Left renal pelvis (tissue), 4 donors: Measurements from ENCODE around the gene KASH5. TPM values are rescaled to one million over a fixed set of nuclear protein-coding genes. Genes with fewer than 3 reads are reported as not detected.
"Not testable (repeated sequence)": the region's sequence is repeated elsewhere in the genome, so short reads cannot be mapped to it uniquely, and the experiment has no call there.

Source experiments
- DNase-seq, 4 donors: peaks; one replicate each; pipeline ENCODE4 v3.0.0-alpha.2; 2013; ENCODE audit warnings: low read depth in 4 of 4, low spot score in 3 of 4
- polyA plus RNA-seq, 4 donors: library from polyadenylated mRNA; unstranded; fragments of 120-200 nt; gene quantifications; one replicate each; pipeline ENCODE4 v1.2.1, GENCODE V29; 2013; ENCODE audit not compliant: insufficient read length in 4 of 4

The KASH5 gene
- polyA plus RNA-seq, 4 donors: 0.32 TPM; not detected in 3

DNA sequence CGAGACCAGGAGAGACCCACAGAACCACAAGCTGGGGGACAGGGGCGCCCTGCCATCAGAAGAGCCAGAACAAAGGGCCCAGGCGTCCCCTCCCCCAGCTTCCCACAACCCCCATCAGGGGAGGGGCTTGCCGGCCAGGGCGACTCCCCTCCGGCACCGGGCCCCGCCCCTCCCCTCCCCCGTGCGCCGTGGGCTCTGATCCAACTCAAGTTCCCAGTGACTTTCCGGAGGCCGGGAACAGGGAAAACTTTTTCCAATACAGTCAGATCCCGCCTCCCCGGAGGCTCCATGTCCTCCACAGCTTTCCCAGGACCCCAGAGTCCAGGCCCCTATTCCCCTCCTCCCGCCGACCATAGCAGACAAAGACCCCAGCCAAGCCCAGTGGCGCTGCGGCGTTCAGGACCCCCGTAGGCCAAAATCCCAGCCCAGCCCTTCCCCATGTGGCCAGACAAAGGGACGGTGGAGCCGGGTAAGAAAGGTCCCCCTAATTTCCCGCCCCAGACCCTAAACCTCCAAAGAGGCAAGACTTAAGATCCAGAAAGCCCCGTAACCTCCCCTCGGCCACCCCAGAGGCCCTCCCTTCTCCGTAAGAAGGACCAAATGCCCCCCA is 26.5 kb upstream of the KASH5 start:
- peak; percentile 85 to 88 (median 86) for DNase-seq

DNA sequence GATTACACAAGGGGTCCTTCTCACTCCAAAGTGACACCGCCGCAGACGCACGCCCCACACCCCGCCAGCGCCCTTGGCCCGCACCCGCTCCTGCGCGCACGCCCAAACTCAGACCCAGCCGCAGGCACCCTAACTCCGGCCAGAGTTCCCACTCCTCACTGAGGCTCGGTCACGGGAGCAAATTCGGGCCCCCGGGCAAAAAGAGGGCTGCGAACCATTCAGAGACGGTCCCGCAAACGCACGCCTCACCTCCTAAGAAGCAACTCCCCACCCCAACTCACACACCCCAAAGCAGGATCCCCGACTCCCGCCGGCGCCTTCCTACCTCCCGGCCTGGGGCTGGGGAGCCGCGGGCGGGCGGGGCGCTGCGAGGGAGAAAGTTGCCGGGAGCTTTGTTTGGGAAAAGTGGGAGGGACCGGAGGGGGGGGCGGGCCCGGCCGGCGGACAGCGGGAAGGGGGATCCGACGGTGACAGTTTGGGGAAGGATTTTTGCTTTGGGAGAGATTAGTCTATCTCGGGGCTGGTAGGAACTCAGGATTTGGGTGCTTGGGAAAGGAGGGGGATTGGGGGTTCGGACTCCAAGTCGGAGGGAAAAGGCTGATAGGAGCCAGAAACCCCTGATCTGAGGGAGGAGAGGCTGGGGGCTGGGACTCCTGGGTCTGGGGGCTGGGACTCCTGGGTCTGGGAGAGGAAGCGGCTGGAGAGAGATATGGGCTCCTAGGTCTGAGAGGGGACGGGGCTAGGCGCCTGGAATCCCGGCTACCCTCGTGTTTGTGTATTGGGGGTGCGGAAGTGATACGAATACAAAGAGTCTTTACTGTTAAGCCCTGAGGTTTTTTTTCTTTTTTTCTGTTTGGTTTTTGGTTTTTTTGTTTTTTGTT is 25.8 kb upstream of the KASH5 start, which contains the start of gene TEAD2:
Gene TEAD2, minus strand, starts transcription at position 369 of the 881 bp plus-strand sequence. CDS start 2,341 bp downstream, outside the sequence.
- DNase-seq: peak in 3 of 4 donors; percentile 48 to 61 (median 48)

DNA sequence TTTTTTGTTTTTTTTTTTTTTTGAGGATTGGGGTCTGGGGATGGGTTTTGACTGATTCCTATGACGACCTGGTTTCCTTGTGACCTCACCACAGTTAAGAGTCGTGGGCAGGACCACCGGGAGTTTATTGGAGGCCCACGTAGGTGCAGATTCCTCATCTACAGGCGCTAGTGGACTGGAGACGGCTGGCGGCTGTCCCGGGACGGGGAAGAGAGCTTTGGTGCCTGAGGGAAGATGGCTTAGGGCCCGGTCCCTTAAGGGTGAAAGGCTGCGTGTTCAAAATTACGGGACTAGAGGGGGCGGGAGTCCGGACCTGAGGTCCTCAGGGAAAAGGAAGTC is 25.2 kb upstream of the KASH5 start:
- DNase-seq: no peak

DNA sequence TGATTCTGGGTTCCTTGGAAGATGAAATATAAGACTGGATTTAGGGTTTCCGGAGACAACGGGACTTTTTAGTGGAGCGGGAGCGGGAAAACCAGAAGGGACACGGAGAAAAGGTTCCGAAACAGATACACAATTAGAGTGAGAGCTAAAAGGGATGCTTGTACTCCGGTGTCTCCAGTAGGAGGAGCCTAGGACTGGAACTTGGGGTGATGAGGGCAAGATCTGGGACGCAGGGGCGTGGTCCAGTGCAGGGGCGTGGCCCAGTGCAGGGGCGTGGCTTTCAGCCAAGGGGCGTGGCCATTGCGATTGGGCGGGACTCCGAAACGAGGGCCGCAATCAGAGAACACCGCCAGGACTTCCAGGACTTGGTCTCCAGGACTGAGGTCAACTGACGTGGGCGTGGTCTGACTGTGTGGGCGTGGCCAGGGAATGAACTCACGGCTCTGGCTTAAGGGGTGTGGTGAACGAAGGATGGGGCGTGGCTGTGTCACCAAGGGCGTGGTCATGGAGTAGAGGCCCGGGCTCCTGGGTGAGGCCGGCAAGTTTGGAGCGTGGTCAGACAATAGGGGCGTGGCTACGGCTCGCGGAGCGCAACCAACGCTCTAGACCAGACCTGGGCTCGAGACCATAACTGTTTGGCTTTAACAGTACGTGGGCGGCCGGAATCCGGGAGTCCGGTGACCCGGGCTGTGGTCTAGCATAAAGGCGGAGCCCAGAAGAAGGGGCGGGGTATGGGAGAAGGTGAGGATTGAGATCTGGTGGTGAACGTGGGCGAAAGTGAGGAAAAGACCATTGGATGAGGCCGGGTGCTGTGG is 24.6 kb upstream of the KASH5 start, which contains the start of gene DKKL1:
Gene DKKL1, plus strand, starts transcription at position 610 of the 815 bp plus-strand sequence. Its CDS starts 122 bp downstream, at position 732.
- DNase-seq: peak; percentile 88 to 97 (median 94)

DNA sequence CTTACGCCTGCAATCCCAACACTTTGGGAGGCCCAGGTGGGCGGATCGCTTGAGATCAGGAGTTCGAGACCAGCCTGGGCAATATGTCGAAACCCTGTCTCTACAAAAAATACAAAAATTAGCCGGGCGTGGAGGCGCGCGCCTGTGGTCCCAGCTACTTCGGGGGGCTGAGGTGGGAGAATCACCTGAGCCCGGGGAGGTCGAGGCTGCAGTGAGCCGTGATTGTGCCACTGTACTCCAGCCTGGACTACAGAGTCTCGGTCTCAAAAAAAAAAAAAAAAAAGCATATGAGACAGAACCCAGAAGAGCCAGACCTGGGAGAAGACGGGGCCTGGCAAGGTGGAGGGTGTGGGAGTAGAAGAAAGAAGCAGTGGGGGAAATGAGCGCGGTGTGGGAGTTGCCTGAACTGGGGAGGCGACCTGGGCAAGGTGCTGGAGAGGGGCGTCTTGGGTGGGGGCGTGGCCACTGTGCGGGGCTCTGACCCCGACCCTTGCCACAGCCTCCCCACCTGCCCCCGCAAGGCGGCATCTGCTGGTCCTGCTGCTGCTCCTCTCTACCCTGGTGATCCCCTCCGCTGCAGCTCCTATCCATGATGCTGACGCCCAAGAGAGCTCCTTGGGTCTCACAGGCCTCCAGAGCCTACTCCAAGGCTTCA is 23.8 kb upstream of the KASH5 start:
- no peak for DNase-seq

DNA sequence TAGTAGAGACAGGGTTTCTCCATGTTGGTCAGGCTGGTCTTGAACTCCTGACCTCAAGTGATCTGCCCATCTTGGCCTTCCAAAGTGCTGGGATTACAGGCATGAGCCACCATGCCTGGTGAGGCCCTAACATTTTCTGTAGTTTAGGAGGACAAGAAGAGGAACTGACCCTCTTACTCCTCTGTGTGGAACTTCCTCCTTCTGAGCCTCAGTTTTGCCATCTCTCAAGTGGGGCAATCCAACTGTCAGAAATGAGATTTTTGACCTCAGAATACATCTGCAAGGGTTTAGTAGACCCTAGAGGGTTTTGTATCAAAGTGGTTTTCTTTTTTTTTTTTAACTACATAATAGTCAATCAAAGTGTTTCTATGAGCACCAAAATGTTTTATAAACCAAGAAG is 21.9 kb upstream of the KASH5 start:
- no peak for DNase-seq

DNA sequence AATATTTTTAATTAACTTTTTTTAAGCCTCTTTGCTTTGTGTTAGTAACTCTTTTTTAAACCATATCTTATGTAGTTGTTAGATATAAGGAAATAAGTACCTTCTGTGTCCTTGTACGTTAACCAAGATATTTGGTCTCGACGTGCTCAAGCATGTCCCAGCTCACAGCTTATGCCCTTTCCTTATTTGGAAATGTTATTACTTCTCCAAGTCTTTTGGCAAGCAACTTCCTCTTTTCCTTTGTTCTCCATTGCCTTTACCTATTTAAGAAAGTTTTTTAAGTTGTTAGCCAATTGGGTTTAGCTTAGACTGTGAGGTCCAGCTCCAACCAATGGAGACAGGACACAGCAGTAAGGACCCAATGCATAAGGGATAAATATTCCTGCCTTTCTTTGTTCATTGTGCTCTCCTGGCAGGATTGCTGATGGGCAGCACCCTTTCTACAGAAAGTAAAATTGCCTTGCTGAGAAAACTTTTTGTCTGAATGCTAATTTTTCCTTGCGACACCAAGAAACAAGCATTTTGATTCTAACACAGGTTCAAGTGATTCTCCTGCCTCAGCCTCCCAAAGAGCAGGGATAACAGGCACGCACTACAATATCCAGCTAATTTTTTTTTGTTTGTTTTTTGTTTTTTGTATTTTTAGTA is 19.2 kb upstream of the KASH5 start:
- no peak for DNase-seq

DNA sequence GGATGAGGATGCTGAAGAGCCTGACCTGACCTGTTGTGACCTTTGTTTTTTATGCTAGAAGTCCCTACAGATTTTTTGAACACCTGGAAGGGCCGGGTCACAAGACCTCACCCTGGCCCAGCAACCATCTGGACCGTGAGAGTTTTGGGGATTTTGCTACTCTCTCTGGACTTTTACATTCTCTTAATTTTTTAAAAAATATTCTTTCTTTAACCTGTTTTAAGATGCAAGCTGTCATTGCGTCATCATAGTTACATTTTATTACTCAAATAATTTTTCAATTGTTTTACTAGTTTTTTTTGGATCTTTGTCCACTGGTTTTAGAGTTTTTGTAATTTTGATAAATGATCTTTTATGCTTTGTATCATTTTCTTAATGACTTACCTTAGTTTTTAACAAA is 16.9 kb upstream of the KASH5 start:
- no peak for DNase-seq

DNA sequence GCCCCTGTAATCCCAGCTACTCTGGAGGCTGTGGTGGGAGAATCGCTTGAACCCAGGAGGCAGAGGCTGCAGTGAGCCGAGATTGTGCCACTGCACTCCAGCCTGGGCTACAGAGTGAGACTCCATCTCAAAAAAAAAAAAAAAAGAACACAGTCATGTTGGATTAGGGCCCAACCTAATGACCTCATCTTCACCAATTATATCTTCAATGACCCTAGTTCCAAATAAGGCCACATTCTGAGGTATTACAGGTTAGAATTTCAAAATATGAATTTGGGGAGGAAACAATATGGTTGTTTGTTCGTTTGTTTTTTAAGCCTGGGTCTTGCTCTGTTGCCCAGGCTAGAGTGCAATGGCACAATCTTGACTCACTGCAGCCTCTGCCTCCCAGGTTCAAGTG is 14.9 kb upstream of the KASH5 start:
- DNase-seq: not testable (repeated sequence)

DNA sequence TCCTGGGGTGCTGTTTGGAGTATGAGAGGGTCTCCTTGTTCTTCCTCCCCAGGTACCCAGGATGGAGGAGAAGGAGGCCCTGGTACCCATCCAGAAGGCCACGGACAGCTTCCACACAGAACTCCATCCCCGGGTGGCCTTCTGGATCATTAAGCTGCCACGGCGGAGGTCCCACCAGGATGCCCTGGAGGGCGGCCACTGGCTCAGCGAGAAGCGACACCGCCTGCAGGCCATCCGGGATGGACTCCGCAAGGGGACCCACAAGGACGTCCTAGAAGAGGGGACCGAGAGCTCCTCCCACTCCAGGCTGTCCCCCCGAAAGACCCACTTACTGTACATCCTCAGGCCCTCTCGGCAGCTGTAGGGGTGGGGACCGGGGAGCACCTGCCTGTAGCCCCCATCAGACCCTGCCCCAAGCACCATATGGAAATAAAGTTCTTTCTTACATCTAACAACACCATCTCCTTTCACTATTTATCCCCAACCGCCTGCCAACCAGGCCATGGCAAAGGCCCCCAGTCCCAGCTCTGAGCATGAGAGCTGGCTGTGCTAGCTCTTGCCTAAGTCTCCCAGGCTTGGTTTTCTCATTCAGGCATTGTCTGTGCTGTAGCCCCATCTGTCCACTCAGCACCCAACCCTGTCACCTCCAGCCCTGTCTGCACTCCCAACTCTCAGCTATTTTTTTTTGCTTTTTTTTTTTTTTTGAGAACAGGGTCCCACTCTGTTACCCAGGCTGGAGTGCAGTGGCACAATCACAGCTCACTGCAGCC is 13.2 kb upstream of the KASH5 start:
- no peak for DNase-seq

DNA sequence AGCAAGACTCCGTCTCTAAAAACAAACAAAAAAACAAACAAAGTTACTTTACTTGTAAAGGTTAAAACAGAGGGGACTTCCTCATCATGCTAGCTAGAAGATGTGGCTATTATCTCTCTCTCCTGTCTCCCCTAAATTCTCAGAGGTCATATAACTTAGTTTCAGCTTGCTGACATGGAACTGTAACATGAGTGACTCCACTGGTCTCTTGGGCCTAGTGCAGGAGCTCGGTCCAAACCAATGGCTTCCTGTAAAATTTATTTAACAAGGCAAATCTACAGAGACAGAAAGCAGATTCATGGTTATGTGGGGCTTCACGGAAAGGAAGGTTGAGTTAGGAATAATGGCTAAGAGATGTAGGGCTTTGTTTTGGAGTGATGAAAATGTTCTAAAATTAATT is 9.5 kb upstream of the KASH5 start:
- no peak for DNase-seq

DNA sequence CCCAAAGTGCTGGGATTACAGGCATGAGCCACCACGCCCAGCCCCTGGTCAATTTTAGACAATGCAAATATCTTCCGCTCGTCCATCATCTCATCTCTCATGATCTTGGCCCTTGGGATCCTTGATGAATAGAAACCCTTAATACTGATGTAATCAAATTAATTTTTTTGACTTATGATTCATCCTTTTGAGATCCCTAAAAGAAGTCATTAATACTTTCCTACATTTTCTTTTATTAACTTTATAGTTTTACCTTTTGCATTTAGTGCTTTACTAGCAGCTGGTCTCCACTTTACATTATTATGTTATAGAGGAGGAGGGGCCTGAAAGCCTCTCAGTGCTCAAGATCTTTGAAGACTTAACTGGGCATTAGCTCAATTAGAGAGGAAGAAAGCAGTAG is 7.7 kb upstream of the KASH5 start:
- DNase-seq: no peak

DNA sequence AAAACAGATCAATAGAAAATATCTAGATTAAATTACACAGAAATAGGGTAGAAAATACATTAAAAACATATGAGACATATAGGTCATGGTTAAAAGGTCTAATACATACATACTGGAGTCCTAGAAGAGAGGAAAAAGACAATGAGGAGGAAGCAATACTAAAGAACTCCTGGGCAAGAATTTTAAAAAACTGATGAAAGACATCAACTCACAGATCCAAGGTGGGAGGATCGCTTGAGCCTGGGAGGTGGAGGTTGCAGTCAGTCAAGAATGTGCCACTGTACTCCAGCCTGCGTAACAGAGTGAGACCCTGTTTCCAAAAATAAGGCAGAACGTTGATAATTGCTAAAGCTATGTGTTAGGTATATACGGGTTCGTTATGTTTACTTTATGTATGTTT is 5.4 kb upstream of the KASH5 start:
- no peak for DNase-seq

DNA sequence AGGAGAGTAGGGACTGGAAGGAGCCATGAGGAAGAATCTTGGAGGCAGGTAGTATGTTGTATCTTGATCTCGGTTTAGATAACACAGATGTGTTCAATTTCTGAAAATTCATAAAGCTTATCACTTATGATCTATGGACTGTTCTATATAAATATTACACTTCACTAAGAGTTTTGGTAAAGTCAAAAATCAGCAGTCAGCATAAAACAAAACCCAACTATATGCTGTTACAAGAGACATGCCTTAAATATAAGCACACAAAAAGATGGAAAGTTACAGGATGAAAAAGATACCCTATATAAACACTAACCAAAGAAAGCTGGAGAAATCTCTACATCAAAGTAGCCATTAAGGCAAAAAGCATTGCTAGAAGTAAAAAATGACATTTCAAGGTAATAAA is 4.5 kb upstream of the KASH5 start:
- no peak for DNase-seq

DNA sequence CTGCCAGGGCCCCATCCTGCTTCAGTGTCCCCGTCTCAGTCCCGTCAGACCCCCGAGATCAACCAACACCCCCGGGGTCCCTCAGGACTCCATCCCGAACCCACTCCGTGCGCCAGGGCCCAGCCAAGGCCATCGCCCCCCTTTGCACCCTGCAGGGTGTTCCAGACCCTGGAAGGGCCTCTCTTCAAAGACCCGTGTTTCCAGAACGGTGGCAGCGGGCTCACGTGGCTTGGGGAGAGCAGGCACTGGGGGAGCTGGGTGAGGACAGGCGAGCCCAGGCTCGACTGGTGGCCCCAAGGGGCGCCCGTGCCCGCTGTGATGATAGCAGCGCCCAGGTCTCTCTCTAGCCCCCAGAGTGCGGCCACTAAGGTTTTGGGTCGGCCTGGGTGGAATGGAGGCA is 1.4 kb downstream of the KASH5 start:
- DNase-seq: no peak

DNA sequence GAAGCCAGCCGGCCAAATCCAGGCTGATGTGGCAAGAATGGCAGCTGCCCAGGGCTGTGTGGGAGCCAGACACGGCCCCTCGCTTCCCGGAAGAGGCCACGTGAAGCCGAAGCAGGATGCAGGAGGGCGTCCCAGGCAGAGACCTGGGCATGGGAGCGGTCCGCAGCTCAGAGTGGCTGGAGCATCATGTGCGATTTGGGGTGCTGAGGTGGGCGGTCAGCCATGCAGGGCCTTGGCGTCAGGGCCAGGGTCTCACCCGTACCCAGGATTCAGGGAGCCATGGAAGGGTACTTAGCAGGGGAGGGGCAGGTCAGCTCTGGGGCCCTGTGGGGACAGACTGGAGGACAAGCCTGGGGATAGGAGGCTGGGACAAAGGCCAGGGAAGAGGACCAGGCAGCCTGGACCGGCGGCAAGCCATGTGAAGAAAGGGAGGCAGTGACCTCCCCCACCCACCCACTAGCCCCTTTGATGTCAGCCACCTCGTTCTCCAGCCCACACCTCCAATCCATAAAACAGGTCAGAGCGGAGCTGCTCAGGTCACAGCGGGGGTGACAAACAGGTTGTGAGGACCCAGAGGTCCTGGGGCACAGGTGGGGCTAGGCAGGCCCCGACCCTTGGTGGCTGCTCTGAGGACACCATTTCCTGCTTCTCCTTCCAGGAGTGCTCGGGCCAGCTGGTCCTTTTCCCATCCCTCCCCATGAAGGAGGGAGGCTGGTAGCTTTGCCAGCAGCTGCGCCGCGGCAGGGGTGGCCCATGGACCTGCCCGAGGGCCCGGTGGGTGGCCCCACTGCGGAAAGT is 2.3 kb downstream of the KASH5 start:
- no peak for DNase-seq

DNA sequence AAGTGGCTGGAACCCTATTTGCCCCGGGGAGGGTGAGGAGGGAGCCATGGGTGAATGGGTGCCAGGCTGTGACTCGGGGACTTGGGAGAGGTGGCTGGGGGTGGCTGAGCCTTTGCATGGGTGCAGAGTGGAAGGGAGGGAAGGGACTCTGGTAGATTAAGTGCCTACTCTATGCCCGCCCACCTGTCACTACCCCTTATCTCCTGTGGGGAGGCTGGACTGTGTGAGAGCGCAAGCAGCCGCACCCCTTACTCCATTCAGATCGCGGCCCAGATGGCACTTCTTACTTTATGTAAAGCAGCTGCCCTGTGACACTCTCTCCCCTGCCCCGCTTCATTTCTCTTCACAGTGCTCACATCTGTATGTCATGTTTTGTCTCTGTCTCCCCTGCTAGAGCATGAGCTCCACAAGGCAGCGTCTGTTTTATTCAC is 2.9 kb downstream of the KASH5 start:
- DNase-seq: no peak

DNA sequence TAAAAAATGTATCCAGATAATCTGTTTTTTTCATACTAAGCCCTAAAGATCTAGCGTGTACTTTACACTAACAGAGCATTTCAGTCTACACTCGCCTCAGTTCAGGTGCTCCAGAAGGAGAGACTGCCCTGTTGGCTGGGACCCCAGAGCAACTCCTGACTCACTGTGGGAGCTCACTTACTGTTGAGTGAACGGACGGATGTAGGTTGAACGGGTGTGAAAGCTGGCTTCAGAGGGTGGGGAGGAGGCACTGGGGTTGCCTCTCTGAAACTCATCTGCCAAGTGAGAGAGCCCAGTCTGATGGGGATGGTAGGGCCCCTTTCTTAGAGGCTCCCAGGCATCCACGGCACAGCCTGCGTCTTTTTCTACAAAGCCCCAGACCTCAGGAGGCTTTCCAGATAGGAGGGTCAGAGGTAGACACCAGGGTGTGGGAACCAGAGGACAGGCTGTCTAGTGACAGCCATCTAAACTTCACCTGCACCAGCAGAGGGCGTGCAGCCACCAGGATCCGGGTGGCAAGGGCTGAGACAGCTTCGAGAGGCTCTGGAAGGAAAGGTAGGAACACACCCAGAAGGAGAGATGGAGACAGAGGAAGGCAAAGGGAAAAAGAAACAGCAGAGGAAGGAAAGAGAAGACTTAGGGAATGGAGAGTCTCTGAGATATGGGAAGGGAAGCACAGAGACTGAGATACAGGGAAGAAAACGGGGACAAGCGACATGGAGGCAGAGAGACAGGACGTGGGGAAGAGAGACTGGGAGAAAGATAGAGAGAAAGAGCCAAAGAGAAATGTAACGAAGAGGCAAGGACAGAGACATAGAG is 3.7 kb downstream of the KASH5 start:
- DNase-seq: peak in 2 of 4 donors; percentile 60 to 63
